ENCODE data around the gene SMNDC1. TPM values are rescaled to one million over a fixed set of nuclear protein-coding genes. Genes with fewer than 3 reads are reported as not detected.

Gene SMNDC1
- total RNA-seq, 5 donors from 2014 or later (not counting 1 experiment from before 2014, with no cell fraction given) = 33.5 to 42.2 (median 34.1) TPM

GRCh38 chr10:110326351-110327032, 21.8 kb upstream of the SMNDC1 start:
- H3K36me3 Mint-ChIP-seq = peaks cover 12% of the 10 kb centered on the region
- H3K9me3 Mint-ChIP-seq = peaks cover 6 to 21% (median 10%) of the 10 kb centered on the region in 3 donors
- peaks cover 0 to 1% of the 10 kb centered on the region in 2 donors for H3K27me3 Mint-ChIP-seq
- H3K27me3 ChIP-seq (replicated peaks in 1 of 2; ENCODE audit: control insufficient read depth in 2 of 2, extremely low read depth in 1 of 2, insufficient read depth in 2 of 2, low read length in 1 of 2) = peaks cover 0 to 3% of the 10 kb centered on the region in 2 experiments
- POLR2A ChIA-PET = interaction anchor here in 1 of 2 donors (0.7 kb wide), 1 partner anchor 28 kb away, joined by 3 read pairs; no protein-coding TSS in a partner anchor
- CTCF ChIA-PET = no interaction called here
- ATAC-seq (replicated peaks in 1 of 4) = no peak
- H3K27ac Mint-ChIP-seq = no peak overlapping the region
- peaks cover 0 to 8% (median 3%) of the 10 kb centered on the region in 3 donors for H3K4me1 Mint-ChIP-seq
- H3K4me1 ChIP-seq (ENCODE audit: control insufficient read depth in 1 of 2, extremely low read depth in 1 of 2, insufficient read depth in 2 of 2, low read length in 2 of 2) = no peaks in the 10 kb centered on the region
- WGBS (ENCODE audit: insufficient coverage) = 50% methylated on average over 2 of the region's 4 CpGs
- H3K36me3 ChIP-seq (ENCODE audit: control insufficient read depth in 2 of 2, extremely low read depth in 1 of 2, insufficient read depth in 1 of 2, low read length in 1 of 2) = no peaks in the 10 kb centered on the region
- H3K27ac ChIP-seq (ENCODE audit: low read length) = no peak overlapping the region
- no peaks in the 10 kb centered on the region for H3K9me3 ChIP-seq
- no peak overlapping the region for H3K4me3 ChIP-seq (ENCODE audit: control insufficient read depth in 1 of 2, extremely low read depth in 1 of 2, low read length in 1 of 2)
- DNase-seq = no peak
- H3K4me3 Mint-ChIP-seq = no peak overlapping the region

- H3K36me3 Mint-ChIP-seq = peaks cover 8% of the 10 kb centered on the region
- no peak for ATAC-seq (replicated peaks in 1 of 4)
- POLR2A ChIA-PET = interaction anchor here in 1 of 2 donors (0.6 kb wide), 1 partner anchor 194 kb away, joined by 3 read pairs; no protein-coding TSS in a partner anchor
- CTCF ChIA-PET = no interaction called here
- peaks cover 0 to 1% of the 10 kb centered on the region in 2 donors for H3K27me3 Mint-ChIP-seq
- H3K4me3 Mint-ChIP-seq = no peak overlapping the region
- peaks cover 4 to 18% (median 6%) of the 10 kb centered on the region in 3 donors for H3K9me3 Mint-ChIP-seq
- no peak overlapping the region for H3K27ac Mint-ChIP-seq
- Histone ChIP-seq H3K27ac (ENCODE audit: low read length) (no peak overlapping the region), H3K27me3 (replicated peaks in 1 of 2; ENCODE audit: control insufficient read depth in 2 of 2, extremely low read depth in 1 of 2, insufficient read depth in 2 of 2, low read length in 1 of 2) (peaks cover 0 to 3% of the 10 kb centered on the region in 2 experiments), H3K4me3 (ENCODE audit: control insufficient read depth in 1 of 2, extremely low read depth in 1 of 2, low read length in 1 of 2) (no peak overlapping the region), H3K9me3 (no peaks in the 10 kb centered on the region), H3K4me1 (ENCODE audit: control insufficient read depth in 1 of 2, extremely low read depth in 1 of 2, insufficient read depth in 2 of 2, low read length in 2 of 2) (no peaks in the 10 kb centered on the region), H3K36me3 (ENCODE audit: control insufficient read depth in 2 of 2, extremely low read depth in 1 of 2, insufficient read depth in 1 of 2, low read length in 1 of 2) (no peaks in the 10 kb centered on the region)
- peaks cover 0 to 8% (median 3%) of the 10 kb centered on the region in 3 donors for H3K4me1 Mint-ChIP-seq
- 60% methylated on average over 1 of the region's 3 CpGs for WGBS (ENCODE audit: insufficient coverage)
- no peak for DNase-seq
These were observed 20.1 kb upstream of the SMNDC1 start for GRCh38 chr10:110324805-110325280.

- WGBS (ENCODE audit: insufficient coverage) = no CpG with 5 or more reads among the region's 5 CpGs
- Mint-ChIP-seq H3K4me3 (no peak overlapping the region), H3K27me3 (peaks cover 0 to 1% of the 10 kb centered on the region in 2 donors), H3K4me1 (peaks cover 0 to 8% (median 3%) of the 10 kb centered on the region in 3 donors), H3K9me3 (peaks cover 4 to 14% (median 6%) of the 10 kb centered on the region in 3 donors), H3K27ac (no peak overlapping the region), H3K36me3 (peaks cover 8% of the 10 kb centered on the region)
- Histone ChIP-seq H3K36me3 (ENCODE audit: control insufficient read depth in 2 of 2, extremely low read depth in 1 of 2, insufficient read depth in 1 of 2, low read length in 1 of 2) (no peaks in the 10 kb centered on the region), H3K4me3 (ENCODE audit: control insufficient read depth in 1 of 2, extremely low read depth in 1 of 2, low read length in 1 of 2) (no peak overlapping the region), H3K9me3 (no peaks in the 10 kb centered on the region), H3K27me3 (replicated peaks in 1 of 2; ENCODE audit: control insufficient read depth in 2 of 2, extremely low read depth in 1 of 2, insufficient read depth in 2 of 2, low read length in 1 of 2) (peaks cover 0 to 3% of the 10 kb centered on the region in 2 experiments), H3K27ac (ENCODE audit: low read length) (no peak overlapping the region), H3K4me1 (ENCODE audit: control insufficient read depth in 1 of 2, extremely low read depth in 1 of 2, insufficient read depth in 2 of 2, low read length in 2 of 2) (no peaks in the 10 kb centered on the region)
- POLR2A ChIA-PET = interaction anchor here in 1 of 2 donors (0.6 kb wide), 1 partner anchor 195 kb away, joined by 3 read pairs; no protein-coding TSS in a partner anchor
- ATAC-seq (replicated peaks in 1 of 4) (no peak), DNase-seq (no peak)
- CTCF ChIA-PET = interaction anchor here in 1 of 2 donors (0.6 kb wide), 1 partner anchor 144 kb away, joined by 3 read pairs; no protein-coding TSS in a partner anchor
These were observed 19.6 kb upstream of the SMNDC1 start for GRCh38 chr10:110324201-110324804.

- ChIA-PET CTCF (interaction anchor here in 1 of 2 donors (0.6 kb wide), 1 partner anchor 145 kb away, joined by 3 read pairs; no protein-coding TSS in a partner anchor), POLR2A (no interaction called here)
- Mint-ChIP-seq H3K4me3 (no peak overlapping the region), H3K27me3 (peaks cover 0 to 1% of the 10 kb centered on the region in 2 donors), H3K9me3 (peaks cover 4 to 13% (median 6%) of the 10 kb centered on the region in 3 donors), H3K36me3 (peaks cover 5% of the 10 kb centered on the region), H3K4me1 (peaks cover 0 to 8% (median 3%) of the 10 kb centered on the region in 3 donors), H3K27ac (no peak overlapping the region)
- H3K4me1 ChIP-seq (ENCODE audit: control insufficient read depth in 1 of 2, extremely low read depth in 1 of 2, insufficient read depth in 2 of 2, low read length in 2 of 2) = no peaks in the 10 kb centered on the region
- ATAC-seq (replicated peaks in 1 of 4) (no peak), DNase-seq (no peak)
- no peak overlapping the region for H3K4me3 ChIP-seq (ENCODE audit: control insufficient read depth in 1 of 2, extremely low read depth in 1 of 2, low read length in 1 of 2)
- H3K27ac ChIP-seq (ENCODE audit: low read length) = no peak overlapping the region
- no peaks in the 10 kb centered on the region for H3K9me3 ChIP-seq
- peaks cover 0 to 3% of the 10 kb centered on the region in 2 experiments for H3K27me3 ChIP-seq (replicated peaks in 1 of 2; ENCODE audit: control insufficient read depth in 2 of 2, extremely low read depth in 1 of 2, insufficient read depth in 2 of 2, low read length in 1 of 2)
- 100% methylated on average over 1 of the region's 2 CpGs for WGBS (ENCODE audit: insufficient coverage)
- no peaks in the 10 kb centered on the region for H3K36me3 ChIP-seq (ENCODE audit: control insufficient read depth in 2 of 2, extremely low read depth in 1 of 2, insufficient read depth in 1 of 2, low read length in 1 of 2)
These were observed 18.8 kb upstream of the SMNDC1 start for GRCh38 chr10:110323503-110323902.

- peaks cover 0 to 8% of the 10 kb centered on the region in 2 experiments for H3K27me3 ChIP-seq (replicated peaks in 1 of 2; ENCODE audit: control insufficient read depth in 2 of 2, extremely low read depth in 1 of 2, insufficient read depth in 2 of 2, low read length in 1 of 2)
- Mint-ChIP-seq H3K36me3 (peaks cover 3% of the 10 kb centered on the region), H3K27ac (no peak overlapping the region), H3K4me3 (no peak overlapping the region), H3K9me3 (peaks cover 4 to 13% (median 6%) of the 10 kb centered on the region in 3 donors), H3K4me1 (peaks cover 0 to 8% (median 3%) of the 10 kb centered on the region in 3 donors), H3K27me3 (no peaks in the 10 kb centered on the region)
- no peak overlapping the region for H3K27ac ChIP-seq (ENCODE audit: low read length)
- H3K4me1 ChIP-seq (ENCODE audit: control insufficient read depth in 1 of 2, extremely low read depth in 1 of 2, insufficient read depth in 2 of 2, low read length in 2 of 2) = no peaks in the 10 kb centered on the region
- no peaks in the 10 kb centered on the region for H3K9me3 ChIP-seq
- WGBS (ENCODE audit: insufficient coverage) = 79% methylated on average over 4 of the region's 6 CpGs
- ATAC-seq (replicated peaks in 1 of 4) = no peak
- ChIA-PET POLR2A (no interaction called here), CTCF (interaction anchor here (0.5 to 0.6 kb wide), 2 partner anchors 132 to 161 kb away, joined by 4 read pairs; no protein-coding TSS in a partner anchor)
- DNase-seq = no peak
- H3K36me3 ChIP-seq (ENCODE audit: control insufficient read depth in 2 of 2, extremely low read depth in 1 of 2, insufficient read depth in 1 of 2, low read length in 1 of 2) = no peaks in the 10 kb centered on the region
- H3K4me3 ChIP-seq (ENCODE audit: control insufficient read depth in 1 of 2, extremely low read depth in 1 of 2, low read length in 1 of 2) = no peak overlapping the region
These were observed 17.3 kb upstream of the SMNDC1 start for GRCh38 chr10:110321869-110322620.
